HCT116 (cell line): ENCODE measurements around the gene COL5A1. TPM values are rescaled to one million over a fixed set of nuclear protein-coding genes. Genes with fewer than 3 reads are reported as not detected.

Experiments used
- ATAC-seq: fragments of 200-7000 bp; cut with Tn5 transposase; 2 replicates; pipeline ENCODE4 v1.9.1; 2020; ENCODE audit warnings: mild to moderate bottlenecking, moderate library complexity
- BruUV-seq: library from RNA; stranded (reverse); fragments of 400-500 nt; replicated peaks from 2 replicates; lab custom pipeline; 2021; lab: Mats Ljungman, UMichigan
- CTCF ChIA-PET: fragments of 300-600 bp; sonication (Branson Sonifier 250); formaldehyde crosslinking; loops from one replicate; lab custom pipeline; 2021; ENCODE audit warnings: antibody characterized with exemption; lab: Charles Lee
- POLR2A ChIA-PET: fragments of 300-600, 350-600 bp; sonication (Branson Sonifier 250); formaldehyde crosslinking; loops from one replicate; lab custom pipeline; 2021; ENCODE audit warnings: antibody characterized with exemption; lab: Charles Lee
- RAD21 ChIA-PET, 2 experiments: fragments of 300-600 bp; sonication (Branson Sonifier 250); formaldehyde crosslinking; loops; one replicate each; lab custom pipeline; 2023; ENCODE audit warnings: low total read pairs in 2 of 2; ENCODE audit not compliant: uncharacterized antibody in 2 of 2, unreplicated experiment in 2 of 2, low non-redundant PET in 1 of 2; lab: Charles Lee
- DNase-seq: peaks from one replicate; pipeline ENCODE4 v3.0.0-alpha.2; 2010; ENCODE audit warnings: low read depth, low spot score
- H2AFZ ChIP-seq: fragments of 200-600 bp; shearing (Covaris generic), sonication (generic); 2 replicates; pipeline ENCODE4 v1.6.1; 2017; ENCODE audit warnings: low read depth, mixed run types, mixed read lengths, antibody characterized with exemption, low read length; ENCODE audit not compliant: poor library complexity, severe bottlenecking
- H3K27ac ChIP-seq: 2 replicates; pipeline ENCODE4 v1.5.1; 2012; ENCODE audit warnings: low read depth, low read length
- H3K27me3 ChIP-seq: fragments of 200-600 bp; sonication (generic); 2 replicates; pipeline ENCODE4 v1.6.1; 2016; ENCODE audit warnings: mixed run types, low read length, mixed read lengths; ENCODE audit not compliant: insufficient read depth
- H3K36me3 ChIP-seq, 2 experiments: fragments of 200-500 bp in 1 of 2; fragments of 200-600 bp in 1 of 2; sonication (Bioruptor generic) in 1 of 2; sonication (generic) in 1 of 2; 2 replicates each; pipeline versions ENCODE4 v1.5.1 to v1.6.1; 2014 to 2016; ENCODE audit warnings: low read length in 2 of 2, inconsistent platforms in 1 of 2, mixed read lengths in 1 of 2, mixed run types in 1 of 2; ENCODE audit not compliant: insufficient read depth in 2 of 2, control insufficient read depth in 1 of 2
- H3K4me1 ChIP-seq, 2 experiments: fragments of 200-600 bp in 1 of 2; sonication (generic) in 1 of 2; 2 replicates each; pipeline versions ENCODE4 v1.5.1 to v1.6.1; 2012 to 2017; ENCODE audit warnings: low read length in 2 of 2, inconsistent platforms in 1 of 2, mild to moderate bottlenecking in 1 of 2, mixed read lengths in 1 of 2, mixed run types in 1 of 2, moderate library complexity in 1 of 2; ENCODE audit not compliant: insufficient read depth in 2 of 2, control insufficient read depth in 1 of 2
- H3K4me2 ChIP-seq: fragments of 200-600 bp; sonication (generic); 2 replicates; pipeline ENCODE4 v1.6.1; 2017; ENCODE audit warnings: mixed run types, low read length, mixed read lengths
- H3K4me3 ChIP-seq, 2 experiments: fragments of 200-600 bp in 1 of 2; sonication (generic) in 1 of 2; replicated peaks in 1 of 2; 2 replicates each; pipeline ENCODE4 v1.5.1; 2011 to 2016; ENCODE audit warnings: low read length in 2 of 2, control low read depth in 1 of 2, low read depth in 1 of 2, mild to moderate bottlenecking in 1 of 2, mixed read lengths in 1 of 2, mixed run types in 1 of 2
- H3K79me2 ChIP-seq: fragments of 200-600 bp; sonication (generic); 2 replicates; pipeline ENCODE4 v1.6.1; 2017; ENCODE audit warnings: mild to moderate bottlenecking, mixed run types, low read length, moderate library complexity, mixed read lengths; ENCODE audit not compliant: insufficient read depth
- H3K9ac ChIP-seq: fragments of 200-600 bp; sonication (generic); 2 replicates; pipeline ENCODE4 v1.6.1; 2016; ENCODE audit warnings: low read length, mixed read lengths
- H3K9me2 ChIP-seq: fragments of 200-600 bp; sonication (generic), shearing (Covaris generic); 2 replicates; pipeline ENCODE4 v1.6.1; 2017; ENCODE audit warnings: mixed run types, mild to moderate bottlenecking, moderate library complexity; ENCODE audit not compliant: insufficient read depth
- H3K9me3 ChIP-seq, 2 experiments: fragments of 200-500 bp in 1 of 2; fragments of 200-600 bp in 1 of 2; sonication (Bioruptor generic) in 1 of 2; sonication (generic) in 1 of 2; 2 replicates each; pipeline ENCODE4 v1.6.1; 2014 to 2017; ENCODE audit warnings: low read length in 2 of 2, mixed read lengths in 2 of 2, inconsistent platforms in 1 of 2, low read depth in 1 of 2, mild to moderate bottlenecking in 1 of 2, mixed run types in 1 of 2, moderate library complexity in 1 of 2; ENCODE audit not compliant: control insufficient read depth in 1 of 2, insufficient read depth in 1 of 2
- H4K20me1 ChIP-seq: fragments of 200-600 bp; sonication (generic), shearing (Covaris generic); 2 replicates; pipeline ENCODE4 v1.6.1; 2017; ENCODE audit warnings: mixed run types, mild to moderate bottlenecking, moderate library complexity; ENCODE audit not compliant: insufficient read depth
- CEBPB ChIP-seq: IDR thresholded peaks from 2 replicates; pipeline ENCODE4 v1.6.1; 2012; ENCODE audit warnings: low read depth
- ELF1 ChIP-seq: IDR thresholded peaks from 2 replicates; pipeline ENCODE4 v1.6.1; 2012; ENCODE audit warnings: low read depth, borderline replicate concordance
- EZH2 ChIP-seq: fragments of 200-600 bp; sonication (generic); IDR thresholded peaks from 2 replicates; pipeline ENCODE4 v1.6.1; 2017; ENCODE audit warnings: antibody characterized with exemption, mixed run types
- FOSL1 ChIP-seq: IDR thresholded peaks from 2 replicates; pipeline ENCODE4 v1.6.1; 2012; ENCODE audit warnings: low read depth
- JUND ChIP-seq: IDR thresholded peaks from 2 replicates; pipeline ENCODE4 v1.6.1; 2012
- POLR2A ChIP-seq: IDR thresholded peaks from 2 replicates; pipeline ENCODE4 v1.7.0; 2011; ENCODE audit warnings: borderline replicate concordance; ENCODE audit not compliant: insufficient read depth, insufficient read length; ENCODE audit errors: extremely low read depth
- POLR2AphosphoS5 ChIP-seq: IDR thresholded peaks from 2 replicates; pipeline ENCODE4 v1.6.1; 2011; ENCODE audit warnings: mild to moderate bottlenecking, low read depth, low read length, moderate library complexity
- RAD21 ChIP-seq: IDR thresholded peaks from 2 replicates; pipeline ENCODE4 v1.6.1; 2012; ENCODE audit warnings: low read depth, mild to moderate bottlenecking
- SP1 ChIP-seq: IDR thresholded peaks from 2 replicates; pipeline ENCODE4 v1.6.1; 2012; ENCODE audit warnings: low read depth
- SRF ChIP-seq: IDR thresholded peaks from 2 replicates; pipeline ENCODE4 v1.6.1; 2012; ENCODE audit warnings: low read depth
- TCF7L2 ChIP-seq: IDR thresholded peaks from 2 replicates; pipeline ENCODE4 v1.7.0; 2011; ENCODE audit warnings: borderline replicate concordance, inconsistent platforms; ENCODE audit not compliant: insufficient read depth, insufficient read length; ENCODE audit errors: extremely low read depth
- YY1 ChIP-seq: IDR thresholded peaks from 2 replicates; pipeline ENCODE4 v1.6.1; 2011; ENCODE audit warnings: low read length, low read depth, moderate library complexity, mild to moderate bottlenecking; ENCODE audit not compliant: insufficient replicate concordance; ENCODE audit errors: extremely low read depth
- ZFX ChIP-seq: fragments of 450-650 bp; IDR thresholded peaks from 2 replicates; pipeline ENCODE4 v1.6.1; 2017
- intact Hi-C: fragments of 100-400 bp; cut with micrococcal nuclease; formaldehyde crosslinking; loops from 2 replicates; pipeline ENCODE4 v1.10.0; 2022
- total RNA-seq: library from RNA; stranded (reverse); gene quantifications from one replicate; pipeline ENCODE4 v1.2.1, GENCODE V29; 2021; ENCODE audit not compliant: unreplicated experiment
- TF ChIP-seq, protein P1 (sequence below): IDR thresholded peaks from 2 replicates; pipeline ENCODE4 v1.6.1; 2011; ENCODE audit warnings: mild to moderate bottlenecking, low read length, moderate library complexity; ENCODE audit not compliant: insufficient replicate concordance; ENCODE audit errors: extremely low read depth

The COL5A1 gene
- total RNA-seq, 1 experiment from 2014 or later = 0.30 TPM

DNA sequence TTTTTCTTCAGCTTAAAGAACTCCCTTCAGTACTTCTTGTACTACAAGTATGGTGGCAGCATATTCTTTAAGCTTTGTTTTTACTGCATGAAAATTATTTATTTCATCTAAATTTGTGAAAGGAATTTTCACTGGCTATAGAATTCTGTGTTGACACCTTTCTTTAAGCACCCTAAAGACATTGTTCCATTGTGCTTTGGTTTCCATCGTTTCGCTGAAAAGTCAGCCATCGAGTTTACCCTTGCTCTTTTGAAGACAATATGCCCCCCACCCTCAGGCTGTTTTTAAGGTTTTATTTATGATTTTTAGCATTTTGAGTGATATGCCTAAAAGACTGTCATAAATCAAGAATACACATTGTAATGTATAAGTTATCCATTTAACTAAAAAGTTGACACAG, 27.3 kb upstream of the COL5A1 start:
- Histone ChIP-seq H2AFZ (no peak overlapping the region), H3K9me3 (peaks cover 8 to 23% of the 10 kb centered on the region in 2 experiments; a peak in 3 of 4 replicates), H3K9me2 (no peaks in the 10 kb centered on the region), H3K9ac (no peak overlapping the region), H3K4me3 (no peak overlapping the region), H3K27ac (no peak overlapping the region), H3K4me1 (no peaks in the 10 kb centered on the region), H3K79me2 (no peaks in the 10 kb centered on the region), H4K20me1 (no peaks in the 10 kb centered on the region), H3K27me3 (no peaks in the 10 kb centered on the region), H3K36me3 (no peaks in the 10 kb centered on the region), H3K4me2 (no peak overlapping the region)
- no peak for TF ChIP-seq TCF7L2
- TF ChIP-seq YY1 = no peak
- TF ChIP-seq ELF1 = no peak
- no peak for TF ChIP-seq POLR2A
- TF ChIP-seq SRF = no peak
- TF ChIP-seq SP1 = no peak
- no peak for TF ChIP-seq POLR2AphosphoS5
- no peak for TF ChIP-seq EZH2
- TF ChIP-seq RAD21 = no peak
- no peak for TF ChIP-seq JUND
- TF ChIP-seq, protein P1, sequence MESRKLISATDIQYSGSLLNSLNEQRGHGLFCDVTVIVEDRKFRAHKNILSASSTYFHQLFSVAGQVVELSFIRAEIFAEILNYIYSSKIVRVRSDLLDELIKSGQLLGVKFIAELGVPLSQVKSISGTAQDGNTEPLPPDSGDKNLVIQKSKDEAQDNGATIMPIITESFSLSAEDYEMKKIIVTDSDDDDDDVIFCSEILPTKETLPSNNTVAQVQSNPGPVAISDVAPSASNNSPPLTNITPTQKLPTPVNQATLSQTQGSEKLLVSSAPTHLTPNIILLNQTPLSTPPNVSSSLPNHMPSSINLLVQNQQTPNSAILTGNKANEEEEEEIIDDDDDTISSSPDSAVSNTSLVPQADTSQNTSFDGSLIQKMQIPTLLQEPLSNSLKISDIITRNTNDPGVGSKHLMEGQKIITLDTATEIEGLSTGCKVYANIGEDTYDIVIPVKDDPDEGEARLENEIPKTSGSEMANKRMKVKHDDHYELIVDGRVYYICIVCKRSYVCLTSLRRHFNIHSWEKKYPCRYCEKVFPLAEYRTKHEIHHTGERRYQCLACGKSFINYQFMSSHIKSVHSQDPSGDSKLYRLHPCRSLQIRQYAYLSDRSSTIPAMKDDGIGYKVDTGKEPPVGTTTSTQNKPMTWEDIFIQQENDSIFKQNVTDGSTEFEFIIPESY = no peak
- TF ChIP-seq CEBPB = no peak
- TF ChIP-seq ZFX = no peak
- TF ChIP-seq FOSL1 = no peak
- POLR2A ChIA-PET = no interaction called here
- RAD21 ChIA-PET = no interaction called here
- intact Hi-C loops = no loop called here
- ATAC-seq (no peak), DNase-seq (no peak)
- CTCF ChIA-PET = no interaction called here
- no TSS peak for BruUV-seq
